GM12872 (cell line): ENCODE results near the gene KLHDC7A.

Source experiments
- TF ChIP-seq, protein P1 (sequence below): IDR thresholded peaks from 3 replicates; pipeline ENCODE4 v1.5.1; 2011; ENCODE audit warnings: low read depth, mild to moderate bottlenecking, low read length, moderate library complexity; ENCODE audit not compliant: insufficient read depth

The KLHDC7A gene

DNA sequence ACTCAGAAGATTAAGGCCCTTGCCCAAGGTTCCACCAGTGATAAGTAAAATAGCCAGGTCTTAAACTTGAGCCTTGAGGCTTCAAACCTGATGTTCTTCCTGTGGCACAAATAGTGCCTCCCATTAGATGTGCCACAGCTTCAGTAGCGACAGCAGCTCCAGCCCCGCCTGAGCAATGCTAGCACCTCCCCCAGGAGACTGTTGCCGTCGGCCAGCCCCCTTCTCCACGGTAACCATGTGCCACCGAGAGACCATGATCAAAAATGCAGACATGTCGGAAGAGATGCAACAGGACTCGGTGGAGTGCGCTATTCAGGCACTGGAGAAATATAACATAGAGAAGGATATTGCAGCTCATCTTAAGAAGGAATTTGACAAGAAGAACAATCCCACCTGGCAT is 32.2 kb downstream of the KLHDC7A start:
- TF ChIP-seq, protein P1, sequence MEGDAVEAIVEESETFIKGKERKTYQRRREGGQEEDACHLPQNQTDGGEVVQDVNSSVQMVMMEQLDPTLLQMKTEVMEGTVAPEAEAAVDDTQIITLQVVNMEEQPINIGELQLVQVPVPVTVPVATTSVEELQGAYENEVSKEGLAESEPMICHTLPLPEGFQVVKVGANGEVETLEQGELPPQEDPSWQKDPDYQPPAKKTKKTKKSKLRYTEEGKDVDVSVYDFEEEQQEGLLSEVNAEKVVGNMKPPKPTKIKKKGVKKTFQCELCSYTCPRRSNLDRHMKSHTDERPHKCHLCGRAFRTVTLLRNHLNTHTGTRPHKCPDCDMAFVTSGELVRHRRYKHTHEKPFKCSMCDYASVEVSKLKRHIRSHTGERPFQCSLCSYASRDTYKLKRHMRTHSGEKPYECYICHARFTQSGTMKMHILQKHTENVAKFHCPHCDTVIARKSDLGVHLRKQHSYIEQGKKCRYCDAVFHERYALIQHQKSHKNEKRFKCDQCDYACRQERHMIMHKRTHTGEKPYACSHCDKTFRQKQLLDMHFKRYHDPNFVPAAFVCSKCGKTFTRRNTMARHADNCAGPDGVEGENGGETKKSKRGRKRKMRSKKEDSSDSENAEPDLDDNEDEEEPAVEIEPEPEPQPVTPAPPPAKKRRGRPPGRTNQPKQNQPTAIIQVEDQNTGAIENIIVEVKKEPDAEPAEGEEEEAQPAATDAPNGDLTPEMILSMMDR = no peak

DNA sequence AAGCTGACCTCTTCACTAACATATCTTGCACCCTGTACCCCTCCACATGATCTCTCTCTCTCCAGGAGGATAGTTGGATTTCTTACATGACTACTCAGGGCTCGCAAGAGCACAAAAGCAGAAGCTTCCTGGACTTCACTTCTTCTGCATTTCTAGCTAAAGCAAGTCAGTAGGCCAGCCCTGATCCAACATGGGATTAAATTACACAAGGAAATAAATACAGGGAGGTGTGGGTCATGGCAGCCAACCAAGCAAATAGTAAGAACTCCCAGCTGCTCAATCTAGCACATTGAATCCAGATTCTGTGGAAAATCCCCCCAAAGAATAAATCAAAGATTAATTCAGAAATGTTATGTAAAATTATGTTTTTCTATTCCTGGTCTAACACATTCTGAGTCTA is 33.3 kb downstream of the KLHDC7A start:
- TF ChIP-seq, protein P1 = no peak

DNA sequence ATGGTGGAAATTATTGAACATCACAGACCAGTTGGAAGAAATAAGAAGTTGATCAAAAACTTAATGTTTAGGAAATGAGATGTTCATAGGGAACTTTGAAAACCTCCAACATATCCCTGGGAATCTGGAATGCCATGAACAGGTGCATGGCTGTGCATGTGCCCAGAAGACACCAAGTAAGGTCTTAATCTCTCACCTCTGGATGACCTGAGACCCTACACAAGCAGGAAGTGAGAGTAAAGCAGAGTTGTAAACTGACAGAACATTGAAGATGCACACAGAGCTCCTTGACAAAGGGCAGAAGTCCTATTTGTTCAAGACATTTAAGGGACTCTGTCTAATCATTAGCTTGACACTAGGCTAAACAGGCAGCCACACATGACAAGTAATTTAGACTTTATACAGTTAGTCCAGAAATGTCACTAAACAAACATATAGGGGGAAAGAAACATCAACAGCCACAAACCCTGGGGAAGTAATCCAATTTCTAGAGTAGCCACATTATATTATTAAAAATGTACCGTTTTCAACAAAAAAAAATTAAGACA is 34.5 kb downstream of the KLHDC7A start:
- TF ChIP-seq, protein P1 = no peak

GRCh38 chr1:18516473-18516872 is 35.7 kb downstream of the KLHDC7A start:
- TF ChIP-seq, protein P1 = no peak

DNA sequence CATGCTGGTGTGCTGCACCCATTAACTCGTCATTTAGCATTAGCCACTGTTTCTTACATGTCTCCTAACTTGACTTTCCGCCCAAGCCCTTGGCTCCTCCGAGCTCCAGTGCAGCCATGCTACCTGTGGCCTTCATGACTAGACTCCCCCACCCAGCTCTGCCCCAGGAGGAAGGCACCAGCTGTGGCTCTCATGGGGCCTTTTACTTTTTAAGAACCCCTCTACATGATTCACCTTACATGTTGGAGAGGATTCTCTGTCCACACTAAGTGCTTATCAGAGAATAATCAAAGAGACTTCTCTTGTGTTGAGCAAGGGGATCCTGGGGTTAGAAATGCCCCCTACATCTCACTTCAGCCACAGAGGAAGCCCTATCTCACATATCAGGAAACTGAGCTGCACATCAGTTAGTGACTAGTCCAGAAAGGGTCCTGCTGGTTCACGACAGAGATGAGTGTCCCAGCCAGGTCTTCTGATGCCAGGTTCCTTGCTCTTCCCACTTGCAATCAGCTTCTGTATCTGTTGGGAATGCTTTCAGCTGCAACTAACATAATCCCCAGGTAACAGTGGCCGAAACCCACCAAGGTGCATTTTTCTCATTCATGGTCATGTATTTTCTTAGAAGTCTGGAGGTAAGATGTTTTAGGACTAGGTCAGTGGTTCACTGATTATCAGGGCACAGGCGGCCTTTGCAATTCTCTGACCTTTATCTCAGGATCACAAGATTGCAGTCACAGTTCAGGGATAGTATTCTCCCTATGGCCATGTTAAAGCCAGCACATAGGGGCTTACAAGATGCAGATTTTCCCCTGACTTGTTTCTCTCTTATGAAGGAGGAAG is 45.9 kb downstream of the KLHDC7A start:
- TF ChIP-seq, protein P1 = no peak

GRCh38 chr1:18527514-18527913 is 46.8 kb downstream of the KLHDC7A start:
- TF ChIP-seq, protein P1 = no peak

DNA sequence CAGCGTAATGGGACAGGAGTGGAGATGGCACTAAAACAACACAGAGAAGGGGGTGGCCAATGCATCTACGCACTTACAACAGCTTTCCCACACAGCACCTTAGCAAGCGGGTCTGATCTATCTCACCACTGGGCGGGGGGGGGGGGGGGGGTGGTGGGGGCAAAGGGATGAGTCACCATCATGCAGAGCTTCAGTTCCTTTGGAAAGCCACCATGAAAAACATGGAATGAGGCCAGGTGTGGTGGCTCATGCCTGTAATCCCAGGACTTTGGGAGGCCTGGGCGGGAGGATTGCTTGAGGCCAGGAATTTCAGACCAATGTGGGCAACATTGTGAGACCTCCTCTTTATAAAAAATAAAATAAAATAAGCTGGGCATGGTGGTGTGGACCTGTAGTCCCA is 47.2 kb downstream of the KLHDC7A start:
- TF ChIP-seq, protein P1 = no peak
